ENCODE results near the gene MICU1.
"Not testable (repeated sequence)": the region's sequence is repeated elsewhere in the genome, so short reads cannot be mapped to it uniquely, and the experiment has no call there.

MICU1 gene

GRCh38 chr10:72564596-72564995 lies 61.3 kb downstream of the MICU1 start:
- in situ Hi-C loops (cut with HindIII; ENCODE audit: low sequenced_read_pairs): no loop called here

- in situ Hi-C loops (cut with HindIII; ENCODE audit: low sequenced_read_pairs): no loop called here
Observed at GRCh38 chr10:72563327-72563932, 62.4 kb downstream of the MICU1 start.

- in situ Hi-C loops (cut with HindIII; ENCODE audit: low sequenced_read_pairs): no loop called here
Observed at GRCh38 chr10:72561745-72562166, 64.1 kb downstream of the MICU1 start.

DNA sequence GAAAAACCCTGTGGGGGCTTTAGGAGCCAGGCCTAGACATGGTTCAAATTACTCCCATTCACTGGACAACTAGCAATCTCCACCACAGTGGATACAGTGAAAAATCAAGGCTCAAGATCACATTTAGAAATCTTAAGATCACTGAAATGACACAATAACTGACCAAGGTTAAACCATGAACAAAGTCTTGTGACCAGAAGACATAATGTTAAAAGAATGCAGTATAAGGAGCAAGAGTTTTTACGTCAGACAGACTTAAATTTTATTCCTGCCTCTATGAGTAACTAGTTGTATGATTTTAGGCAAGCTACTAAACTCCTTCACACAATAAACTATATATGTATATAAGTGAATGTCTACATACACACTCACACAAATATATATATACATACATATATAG lies 68.5 kb downstream of the MICU1 start:
- in situ Hi-C loops (cut with HindIII; ENCODE audit: low sequenced_read_pairs): no loop called here

- in situ Hi-C loops (cut with HindIII; ENCODE audit: low sequenced_read_pairs): no loop called here
Observed at GRCh38 chr10:72552857-72553256, 73.0 kb downstream of the MICU1 start.

- in situ Hi-C loops (cut with HindIII; ENCODE audit: low sequenced_read_pairs): no loop called here
Observed at GRCh38 chr10:72550239-72550638, 75.6 kb downstream of the MICU1 start.

- in situ Hi-C loops (cut with HindIII; ENCODE audit: low sequenced_read_pairs): no loop called here
Observed at GRCh38 chr10:72545546-72545945, 80.3 kb downstream of the MICU1 start.

DNA sequence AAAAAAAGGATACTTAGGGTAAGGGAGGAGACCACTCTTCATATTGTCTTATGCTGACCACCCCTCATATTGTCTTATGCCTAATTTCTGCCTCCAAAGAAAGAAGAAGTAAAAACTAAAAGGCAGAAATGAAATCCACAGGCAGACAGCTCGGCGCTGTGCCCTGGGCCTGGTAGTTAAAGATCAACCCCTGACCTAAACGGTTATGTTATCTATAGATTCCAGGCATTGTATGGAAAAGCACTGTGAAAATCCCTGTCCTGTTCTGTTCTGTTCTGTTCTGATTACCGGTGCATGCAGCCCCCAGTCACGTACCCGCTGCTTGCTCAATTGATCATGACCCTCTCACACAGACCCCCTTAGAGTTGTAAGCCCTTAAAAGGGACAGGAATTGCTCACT lies 82.0 kb downstream of the MICU1 start:
- in situ Hi-C loops (cut with HindIII; ENCODE audit: low sequenced_read_pairs): not testable (repeated sequence)

DNA sequence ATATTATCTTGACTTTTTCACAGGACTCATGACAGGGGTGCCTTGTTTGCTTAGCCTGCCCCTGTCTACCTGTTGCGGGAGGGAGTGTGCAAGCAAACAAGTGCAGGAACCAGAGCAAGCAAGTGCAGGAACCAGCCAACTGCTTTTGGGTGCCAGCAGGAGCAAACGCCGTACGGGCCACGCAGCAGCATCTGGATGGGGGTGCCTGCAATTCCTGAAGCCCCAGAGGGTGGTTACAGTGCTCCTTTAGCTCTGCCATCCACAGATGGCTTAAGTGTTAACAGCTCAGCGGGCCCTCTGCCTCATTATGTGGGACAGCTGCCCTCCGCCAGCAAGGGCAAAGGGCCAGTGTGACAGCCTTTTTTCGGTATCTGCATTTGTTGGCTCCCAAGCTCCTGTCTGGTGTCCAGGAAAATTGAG lies 83.5 kb downstream of the MICU1 start:
- in situ Hi-C loops (cut with HindIII; ENCODE audit: low sequenced_read_pairs): no loop called here

GRCh38 chr10:72541337-72541736 lies 84.5 kb downstream of the MICU1 start:
- in situ Hi-C loops (cut with HindIII; ENCODE audit: low sequenced_read_pairs): no loop called here

- in situ Hi-C loops (cut with HindIII; ENCODE audit: low sequenced_read_pairs): no loop called here
Observed at GRCh38 chr10:72540193-72540807, 85.6 kb downstream of the MICU1 start.

- in situ Hi-C loops (cut with HindIII; ENCODE audit: low sequenced_read_pairs): no loop called here
Observed at GRCh38 chr10:72539137-72539536, 86.7 kb downstream of the MICU1 start.

GRCh38 chr10:72525689-72526088 lies 100.2 kb downstream of the MICU1 start:
- in situ Hi-C loops (cut with HindIII; ENCODE audit: low sequenced_read_pairs): loop anchor here (5.0 kb wide), 1 partner anchor 47 kb away; no protein-coding TSS in a partner anchor

- in situ Hi-C loops (cut with HindIII; ENCODE audit: low sequenced_read_pairs): loop anchor here (5.0 kb wide), 1 partner anchor 47 kb away; no protein-coding TSS in a partner anchor
Observed at GRCh38 chr10:72525277-72525676, 100.6 kb downstream of the MICU1 start.

GRCh38 chr10:72524489-72524888 lies 101.4 kb downstream of the MICU1 start:
- in situ Hi-C loops (cut with HindIII; ENCODE audit: low sequenced_read_pairs): no loop called here

- in situ Hi-C loops (cut with HindIII; ENCODE audit: low sequenced_read_pairs): no loop called here
Observed at GRCh38 chr10:72523932-72524396, 101.9 kb downstream of the MICU1 start.

DNA sequence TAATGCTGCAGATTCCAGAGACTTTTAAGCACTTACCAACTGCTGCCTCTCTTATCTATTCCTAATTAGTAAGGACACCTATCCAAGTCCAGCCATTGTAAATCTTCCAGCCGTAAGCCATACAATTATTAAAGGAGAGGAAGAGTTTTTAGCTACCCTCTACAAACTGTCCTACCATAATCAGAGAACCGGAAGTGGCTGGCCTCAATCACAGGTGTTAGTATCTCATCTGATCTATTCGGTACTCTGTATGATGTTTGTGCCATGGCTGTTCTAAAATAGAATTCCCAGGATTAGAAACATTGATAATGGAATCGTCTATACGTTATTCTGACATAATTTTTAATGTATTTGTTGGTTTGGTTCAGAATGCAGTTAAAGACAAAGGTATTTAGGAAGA lies 102.8 kb downstream of the MICU1 start:
- in situ Hi-C loops (cut with HindIII; ENCODE audit: low sequenced_read_pairs): no loop called here

GRCh38 chr10:72517244-72517643 lies 108.6 kb downstream of the MICU1 start:
- in situ Hi-C loops (cut with HindIII; ENCODE audit: low sequenced_read_pairs): no loop called here

DNA sequence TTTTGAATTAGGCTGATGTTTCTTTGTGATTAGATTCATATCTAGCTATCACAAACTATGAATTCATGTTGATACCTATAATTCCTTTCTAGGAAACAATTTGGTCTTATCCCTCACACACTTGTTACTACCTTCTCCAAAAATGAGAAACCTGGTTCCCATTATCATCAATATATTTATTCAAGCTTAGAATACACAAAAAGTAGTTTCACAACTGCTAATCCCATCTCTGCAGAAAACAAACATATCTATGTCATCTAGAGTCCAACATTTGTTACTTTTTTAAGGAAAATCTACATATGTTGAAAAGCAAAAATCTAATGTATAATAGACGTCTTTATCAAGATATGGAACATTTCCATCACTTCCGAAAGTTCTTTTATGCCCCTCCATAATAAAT lies 110.4 kb downstream of the MICU1 start:
- in situ Hi-C loops (cut with HindIII; ENCODE audit: low sequenced_read_pairs): no loop called here

- in situ Hi-C loops (cut with HindIII; ENCODE audit: low sequenced_read_pairs): no loop called here
Observed at GRCh38 chr10:72513910-72514309, 112.0 kb downstream of the MICU1 start.

DNA sequence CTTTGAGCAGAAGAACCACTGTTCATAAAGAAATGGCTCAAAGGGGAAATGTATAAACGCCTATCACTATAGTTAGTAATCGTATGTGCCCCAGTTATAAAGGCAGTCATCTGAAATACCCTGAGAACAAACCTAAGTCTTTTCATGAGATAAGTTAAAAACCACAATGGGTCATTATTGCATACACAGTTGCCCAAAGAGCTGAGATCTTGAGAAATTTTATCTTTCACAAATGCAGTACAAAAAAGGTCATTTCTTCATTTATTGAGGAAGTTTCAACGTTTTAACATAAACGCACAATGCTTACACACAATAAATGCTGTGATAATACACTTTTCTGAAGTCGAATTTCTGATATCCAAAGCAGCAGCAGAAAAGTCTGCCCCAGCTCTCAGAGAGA lies 114.4 kb downstream of the MICU1 start:
- in situ Hi-C loops (cut with HindIII; ENCODE audit: low sequenced_read_pairs): no loop called here

- in situ Hi-C loops (cut with HindIII; ENCODE audit: low sequenced_read_pairs): no loop called here
Observed at GRCh38 chr10:72509941-72510340, 115.9 kb downstream of the MICU1 start.
